WTC11 (cell line): ENCODE results near the gene YWHAQ. TPM values are rescaled to one million over a fixed set of nuclear protein-coding genes. Genes with fewer than 3 reads are reported as not detected.

Experiments
- ATAC-seq: fragments of 200-7000 bp; cut with Tn5 transposase; 2 replicates; pipeline ENCODE4 v1.10.0; 2021; ENCODE audit warnings: mild to moderate bottlenecking, moderate library complexity
- CTCF ChIA-PET: fragments of 300-600 bp; sonication (Branson Sonifier 250); formaldehyde crosslinking; loops from one replicate; lab custom pipeline; 2021; ENCODE audit warnings: antibody characterized with exemption; lab: Charles Lee
- POLR2A ChIA-PET: fragments of 350-600 bp; sonication (Branson Sonifier 250); formaldehyde crosslinking; loops from one replicate; lab custom pipeline; 2021; ENCODE audit warnings: antibody characterized with exemption; lab: Charles Lee
- DNase-seq: peaks from one replicate; pipeline ENCODE4 v3.0.0; 2021; ENCODE audit warnings: low spot score
- H3K27ac Mint-ChIP-seq: 2 replicates; pipeline ENCODE4 v1.8.0; 2021; ENCODE audit warnings: mixed read lengths
- H3K27me3 Mint-ChIP-seq: 2 replicates; pipeline ENCODE4 v1.8.0; 2021; ENCODE audit warnings: low read depth, mild to moderate bottlenecking, moderate library complexity, mixed read lengths
- H3K36me3 Mint-ChIP-seq: 2 replicates; pipeline ENCODE4 v1.8.0; 2021; ENCODE audit warnings: mixed read lengths
- H3K4me1 Mint-ChIP-seq: 2 replicates; pipeline ENCODE4 v1.8.0; 2022; ENCODE audit warnings: mixed read lengths
- H3K4me3 Mint-ChIP-seq: 2 replicates; pipeline ENCODE4 v1.8.0; 2021; ENCODE audit warnings: mild to moderate bottlenecking, moderate library complexity, mixed read lengths
- H3K9me3 Mint-ChIP-seq: 2 replicates; pipeline ENCODE4 v1.8.0; 2021; ENCODE audit warnings: mixed read lengths
- CREM ChIP-seq: sonication (generic); formaldehyde crosslinking; IDR thresholded peaks from 2 replicates; pipeline ENCODE4 v1.8.1; 2022; ENCODE audit warnings: mild to moderate bottlenecking, missing genetic modification reagents, moderate library complexity
- ERG ChIP-seq: fragments of 250-450 bp; sonication (Bioruptor Pico); IDR thresholded peaks from 2 replicates; pipeline ENCODE4 v1.8.0; 2021; ENCODE audit warnings: mild to moderate bottlenecking
- ESRRA ChIP-seq: sonication (generic); formaldehyde crosslinking; IDR thresholded peaks from 2 replicates; pipeline ENCODE4 v1.8.1; 2022; ENCODE audit warnings: mild to moderate bottlenecking, missing genetic modification reagents, borderline replicate concordance
- ETV6 ChIP-seq: sonication (generic); formaldehyde crosslinking; IDR thresholded peaks from 2 replicates; pipeline ENCODE4 v1.8.1; 2022; ENCODE audit warnings: mild to moderate bottlenecking, missing genetic modification reagents
- FOXK1 ChIP-seq: sonication (generic); formaldehyde crosslinking; IDR thresholded peaks from 2 replicates; pipeline ENCODE4 v1.8.0; 2022; ENCODE audit warnings: mild to moderate bottlenecking, moderate library complexity, missing genetic modification reagents
- FOXP4 ChIP-seq: sonication (generic); formaldehyde crosslinking; IDR thresholded peaks from 2 replicates; pipeline ENCODE4 v1.8.0; 2022; ENCODE audit warnings: mild to moderate bottlenecking, missing genetic modification reagents
- GRHL2 ChIP-seq: fragments of 250-450 bp; sonication (Bioruptor Pico); IDR thresholded peaks from 2 replicates; pipeline ENCODE4 v1.8.0; 2022; ENCODE audit warnings: mild to moderate bottlenecking, moderate library complexity; ENCODE audit not compliant: insufficient replicate concordance, severe bottlenecking
- MYBL2 ChIP-seq: sonication (generic); formaldehyde crosslinking; IDR thresholded peaks from 2 replicates; pipeline ENCODE4 v1.8.1; 2023; ENCODE audit warnings: mild to moderate bottlenecking, moderate library complexity, missing genetic modification reagents
- PREB ChIP-seq: sonication (generic); formaldehyde crosslinking; IDR thresholded peaks from 2 replicates; pipeline ENCODE4 v1.8.1; 2022; ENCODE audit warnings: mild to moderate bottlenecking, missing genetic modification reagents, moderate library complexity, borderline replicate concordance
- RELA ChIP-seq: sonication (generic); formaldehyde crosslinking; IDR thresholded peaks from 2 replicates; pipeline ENCODE4 v1.8.1; 2022; ENCODE audit warnings: missing genetic modification reagents, mild to moderate bottlenecking, borderline replicate concordance
- RORB ChIP-seq: fragments of 250-450 bp; sonication (Bioruptor Pico); IDR thresholded peaks from 2 replicates; pipeline ENCODE4 v1.9.0; 2021; ENCODE audit warnings: mild to moderate bottlenecking
- TCF7 ChIP-seq: sonication (generic); formaldehyde crosslinking; IDR thresholded peaks from 2 replicates; pipeline ENCODE4 v1.8.0; 2022; ENCODE audit warnings: mild to moderate bottlenecking, low read depth, missing genetic modification reagents, moderate library complexity
- ZBTB43 ChIP-seq: sonication (generic); formaldehyde crosslinking; IDR thresholded peaks from 2 replicates; pipeline ENCODE4 v1.8.1; 2023; ENCODE audit warnings: mild to moderate bottlenecking, missing genetic modification reagents
- ZNF138 ChIP-seq: sonication (generic); formaldehyde crosslinking; conservative IDR thresholded peaks from 2 replicates; pipeline ENCODE4 v1.8.1; 2022; ENCODE audit warnings: mild to moderate bottlenecking, moderate library complexity, missing genetic modification reagents
- ZNF263 ChIP-seq: sonication (generic); formaldehyde crosslinking; IDR thresholded peaks from 2 replicates; pipeline ENCODE4 v1.8.1; 2022; ENCODE audit warnings: low read depth, mild to moderate bottlenecking, moderate library complexity, missing genetic modification reagents
- total RNA-seq: library from RNA; stranded (reverse); gene quantifications from 3 replicates; pipeline ENCODE4 v1.2.3, GENCODE V29; 2021
- TF ChIP-seq, protein P1 (sequence below): fragments of 200-600 bp; IDR thresholded peaks from 2 replicates; pipeline ENCODE4 v1.8.0; 2022; ENCODE audit warnings: antibody characterized with exemption
- TF ChIP-seq, protein P2 (sequence below): sonication (generic); formaldehyde crosslinking; IDR thresholded peaks from 2 replicates; pipeline ENCODE4 v1.8.0; 2023; ENCODE audit warnings: mild to moderate bottlenecking, missing genetic modification reagents

The YWHAQ gene
- total RNA-seq, 1 experiment from 2014 or later, result 395 TPM

DNA sequence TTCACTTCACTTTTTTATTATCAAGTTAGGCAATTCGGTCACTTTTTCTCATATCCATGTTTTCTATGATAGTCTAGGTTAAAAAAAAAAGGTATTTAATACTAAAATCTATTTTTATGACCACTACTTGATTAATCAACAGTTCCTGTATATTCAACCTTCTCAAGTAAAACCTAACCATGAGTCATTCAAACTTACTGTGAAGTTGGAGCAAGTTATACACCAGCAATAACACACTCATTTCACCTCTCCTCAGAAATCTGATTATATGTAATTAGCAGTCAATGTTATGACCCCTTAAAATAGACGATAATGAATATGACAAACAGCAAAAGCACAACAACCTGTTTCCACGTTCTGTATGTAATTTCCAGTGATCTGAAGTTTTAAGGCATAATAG is 40.2 kb downstream of the YWHAQ start:
- Mint-ChIP-seq H3K27me3 (no peaks in the 10 kb centered on the region), H3K4me3 (no peak overlapping the region), H3K9me3 (no peaks in the 10 kb centered on the region), H3K36me3 (peaks cover 41% of the 10 kb centered on the region), H3K4me1 (0 out of 2 replicates have a peak, but pooled peaks cover 2% of the 10 kb centered on the region), H3K27ac (no peak overlapping the region)
- ATAC-seq (no peak), DNase-seq (no peak)
- no peak for TF ChIP-seq TCF7 (CRISPR knock-in tag)
- TF ChIP-seq FOXP4 (CRISPR knock-in tag), result no peak
- no peak for TF ChIP-seq ETV6
- no peak for TF ChIP-seq PREB (CRISPR knock-in tag)
- TF ChIP-seq ZNF263, result no peak
- no peak for TF ChIP-seq ERG (CRISPR knock-in tag)
- no peak for TF ChIP-seq RORB (CRISPR knock-in tag)
- TF ChIP-seq, protein P1, sequence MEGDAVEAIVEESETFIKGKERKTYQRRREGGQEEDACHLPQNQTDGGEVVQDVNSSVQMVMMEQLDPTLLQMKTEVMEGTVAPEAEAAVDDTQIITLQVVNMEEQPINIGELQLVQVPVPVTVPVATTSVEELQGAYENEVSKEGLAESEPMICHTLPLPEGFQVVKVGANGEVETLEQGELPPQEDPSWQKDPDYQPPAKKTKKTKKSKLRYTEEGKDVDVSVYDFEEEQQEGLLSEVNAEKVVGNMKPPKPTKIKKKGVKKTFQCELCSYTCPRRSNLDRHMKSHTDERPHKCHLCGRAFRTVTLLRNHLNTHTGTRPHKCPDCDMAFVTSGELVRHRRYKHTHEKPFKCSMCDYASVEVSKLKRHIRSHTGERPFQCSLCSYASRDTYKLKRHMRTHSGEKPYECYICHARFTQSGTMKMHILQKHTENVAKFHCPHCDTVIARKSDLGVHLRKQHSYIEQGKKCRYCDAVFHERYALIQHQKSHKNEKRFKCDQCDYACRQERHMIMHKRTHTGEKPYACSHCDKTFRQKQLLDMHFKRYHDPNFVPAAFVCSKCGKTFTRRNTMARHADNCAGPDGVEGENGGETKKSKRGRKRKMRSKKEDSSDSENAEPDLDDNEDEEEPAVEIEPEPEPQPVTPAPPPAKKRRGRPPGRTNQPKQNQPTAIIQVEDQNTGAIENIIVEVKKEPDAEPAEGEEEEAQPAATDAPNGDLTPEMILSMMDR, result no peak
- POLR2A ChIA-PET, result interaction anchor here (0.6 kb wide), 1 partner anchor 27 kb away, joined by 4 read pairs; no protein-coding TSS in a partner anchor
- CTCF ChIA-PET, result no interaction called here

GRCh38 chr2:9586465-9586864 is 44.3 kb downstream of the YWHAQ start:
- no peak for ATAC-seq
- Mint-ChIP-seq H3K27me3 (no peaks in the 10 kb centered on the region), H3K9me3 (no peaks in the 10 kb centered on the region), H3K4me1 (no peaks in the 10 kb centered on the region), H3K27ac (no peak overlapping the region), H3K36me3 (peaks cover 51% of the 10 kb centered on the region), H3K4me3 (no peak overlapping the region)
- ChIA-PET CTCF (no interaction called here), POLR2A (no interaction called here)
- TF ChIP-seq GRHL2 (no peak), FOXK1 (CRISPR knock-in tag) (no peak), PREB (CRISPR knock-in tag) (no peak), ESRRA (no peak), MYBL2 (CRISPR knock-in tag) (no peak), ZNF138 (CRISPR knock-in tag) (no peak), CREM (CRISPR knock-in tag) (no peak), ZBTB43 (CRISPR knock-in tag) (no peak), RELA (CRISPR knock-in tag) (no peak)
- TF ChIP-seq, protein P2, sequence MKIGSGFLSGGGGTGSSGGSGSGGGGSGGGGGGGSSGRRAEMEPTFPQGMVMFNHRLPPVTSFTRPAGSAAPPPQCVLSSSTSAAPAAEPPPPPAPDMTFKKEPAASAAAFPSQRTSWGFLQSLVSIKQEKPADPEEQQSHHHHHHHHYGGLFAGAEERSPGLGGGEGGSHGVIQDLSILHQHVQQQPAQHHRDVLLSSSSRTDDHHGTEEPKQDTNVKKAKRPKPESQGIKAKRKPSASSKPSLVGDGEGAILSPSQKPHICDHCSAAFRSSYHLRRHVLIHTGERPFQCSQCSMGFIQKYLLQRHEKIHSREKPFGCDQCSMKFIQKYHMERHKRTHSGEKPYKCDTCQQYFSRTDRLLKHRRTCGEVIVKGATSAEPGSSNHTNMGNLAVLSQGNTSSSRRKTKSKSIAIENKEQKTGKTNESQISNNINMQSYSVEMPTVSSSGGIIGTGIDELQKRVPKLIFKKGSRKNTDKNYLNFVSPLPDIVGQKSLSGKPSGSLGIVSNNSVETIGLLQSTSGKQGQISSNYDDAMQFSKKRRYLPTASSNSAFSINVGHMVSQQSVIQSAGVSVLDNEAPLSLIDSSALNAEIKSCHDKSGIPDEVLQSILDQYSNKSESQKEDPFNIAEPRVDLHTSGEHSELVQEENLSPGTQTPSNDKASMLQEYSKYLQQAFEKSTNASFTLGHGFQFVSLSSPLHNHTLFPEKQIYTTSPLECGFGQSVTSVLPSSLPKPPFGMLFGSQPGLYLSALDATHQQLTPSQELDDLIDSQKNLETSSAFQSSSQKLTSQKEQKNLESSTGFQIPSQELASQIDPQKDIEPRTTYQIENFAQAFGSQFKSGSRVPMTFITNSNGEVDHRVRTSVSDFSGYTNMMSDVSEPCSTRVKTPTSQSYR (CRISPR knock-in tag), result no peak
- no peak for DNase-seq
